Smooth muscle cell (in vitro differentiated cells): ENCODE measurements around the gene CARF. TPM values are rescaled to one million over a fixed set of nuclear protein-coding genes. Genes with fewer than 3 reads are reported as not detected.
"Not testable (repeated sequence)": the region's sequence is repeated elsewhere in the genome, so short reads cannot be mapped to it uniquely, and the experiment has no call there.

Experiments
- DNase-seq: peaks from one replicate; lab custom pipeline; 2025; ENCODE audit not compliant: unreplicated experiment; lab: John Stamatoyannopoulos, UW
- H2AFZ ChIP-seq: fragments of 200-600 bp; sonication (generic); 2 replicates; pipeline ENCODE4 v1.6.0; 2016; ENCODE audit warnings: antibody characterized with exemption, low read depth, mild to moderate bottlenecking
- H3F3A ChIP-seq: fragments of 200-600 bp; sonication (generic); 2 replicates; pipeline ENCODE4 v1.6.0; 2017; ENCODE audit warnings: antibody characterized with exemption, low read depth
- H3K27ac ChIP-seq: fragments of 200-600 bp; sonication (generic); 2 replicates; pipeline ENCODE4 v1.5.1; 2016; ENCODE audit warnings: low read depth, mild to moderate bottlenecking
- H3K27me3 ChIP-seq: fragments of 200-600 bp; sonication (generic); 2 replicates; pipeline ENCODE4 v1.6.1; 2016; ENCODE audit warnings: low read depth, mild to moderate bottlenecking
- H3K36me3 ChIP-seq: fragments of 200-600 bp; sonication (generic); 2 replicates; pipeline ENCODE4 v1.5.1; 2016; ENCODE audit warnings: low read depth
- H3K4me1 ChIP-seq: fragments of 200-600 bp; sonication (generic); 2 replicates; pipeline ENCODE4 v1.5.1; 2016; ENCODE audit warnings: low read depth
- H3K4me2 ChIP-seq: fragments of 200-600 bp; sonication (generic); 2 replicates; pipeline ENCODE4 v1.6.0; 2016; ENCODE audit warnings: mild to moderate bottlenecking
- H3K4me3 ChIP-seq: fragments of 200-600 bp; sonication (generic); 2 replicates; pipeline ENCODE4 v1.5.1; 2016; ENCODE audit warnings: mild to moderate bottlenecking
- H3K79me2 ChIP-seq: fragments of 200-600 bp; sonication (generic); 2 replicates; pipeline ENCODE4 v1.6.0; 2016; ENCODE audit warnings: low read depth, mild to moderate bottlenecking
- H3K9ac ChIP-seq: fragments of 200-600 bp; sonication (generic); 2 replicates; pipeline ENCODE4 v1.6.0; 2016; ENCODE audit warnings: low read depth
- H3K9me3 ChIP-seq: fragments of 200-600 bp; sonication (generic); replicated peaks from 2 replicates; pipeline ENCODE4 v1.5.1; 2016; ENCODE audit warnings: low read depth
- H4K20me1 ChIP-seq: fragments of 200-600 bp; sonication (generic); 2 replicates; pipeline ENCODE4 v1.6.0; 2016; ENCODE audit warnings: low read depth
- WGBS: methylation state at CpG from one replicate; pipeline ENCODE4 v1.1.7; 2016; ENCODE audit warnings: low lambda C conversion rate; 5-methylcytosine and 5-hydroxymethylcytosine counted together
- polyA plus RNA-seq: library from polyadenylated mRNA; unstranded; fragments of >200 nt; fragmentation: Nextera tagmentation; extraction: Ambion mirVana; gene quantifications from 2 replicates; pipeline ENCODE4 v1.2.1, GENCODE V29; 2016
- total RNA-seq: library from RNA; depleted of rRNA; stranded (reverse); fragments of >200 nt; gene quantifications from 2 replicates; pipeline ENCODE4 v1.2.3, GENCODE V29; 2014
- TF ChIP-seq, protein P1 (sequence below): fragments of 200-600 bp; sonication (generic); IDR thresholded peaks from 2 replicates; pipeline ENCODE4 v1.5.1; 2017; ENCODE audit warnings: borderline replicate concordance, mild to moderate bottlenecking, antibody characterized with exemption; ENCODE audit not compliant: insufficient read depth, poor library complexity, severe bottlenecking

Gene CARF
- total and polyA plus RNA-seq, 2 experiments from 2014 or later: 1.6 to 8.0 TPM

DNA sequence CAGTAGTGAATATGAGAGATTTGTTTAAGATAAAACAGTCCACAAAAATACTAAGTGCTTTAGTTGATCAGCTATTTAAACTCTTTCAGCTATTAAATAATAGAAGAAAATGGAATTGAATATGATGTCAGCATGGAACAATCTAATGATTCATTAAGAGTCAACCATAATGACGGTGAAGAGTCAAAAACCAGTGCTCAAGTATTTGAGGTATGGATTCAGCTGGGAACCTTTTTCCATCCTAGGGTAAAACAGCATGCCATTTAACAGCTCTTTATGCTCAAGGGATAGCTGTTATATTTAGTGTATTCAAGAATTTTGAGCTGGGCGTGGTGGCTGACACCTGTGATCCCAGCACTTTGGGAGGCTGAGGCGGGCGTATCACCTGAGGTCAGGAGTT lies 29.7 kb downstream of the CARF start:
- WGBS: 87% methylated on average over 4 of the region's 4 CpGs
- H2AFZ ChIP-seq: no peak overlapping the region
- TF ChIP-seq, protein P1, sequence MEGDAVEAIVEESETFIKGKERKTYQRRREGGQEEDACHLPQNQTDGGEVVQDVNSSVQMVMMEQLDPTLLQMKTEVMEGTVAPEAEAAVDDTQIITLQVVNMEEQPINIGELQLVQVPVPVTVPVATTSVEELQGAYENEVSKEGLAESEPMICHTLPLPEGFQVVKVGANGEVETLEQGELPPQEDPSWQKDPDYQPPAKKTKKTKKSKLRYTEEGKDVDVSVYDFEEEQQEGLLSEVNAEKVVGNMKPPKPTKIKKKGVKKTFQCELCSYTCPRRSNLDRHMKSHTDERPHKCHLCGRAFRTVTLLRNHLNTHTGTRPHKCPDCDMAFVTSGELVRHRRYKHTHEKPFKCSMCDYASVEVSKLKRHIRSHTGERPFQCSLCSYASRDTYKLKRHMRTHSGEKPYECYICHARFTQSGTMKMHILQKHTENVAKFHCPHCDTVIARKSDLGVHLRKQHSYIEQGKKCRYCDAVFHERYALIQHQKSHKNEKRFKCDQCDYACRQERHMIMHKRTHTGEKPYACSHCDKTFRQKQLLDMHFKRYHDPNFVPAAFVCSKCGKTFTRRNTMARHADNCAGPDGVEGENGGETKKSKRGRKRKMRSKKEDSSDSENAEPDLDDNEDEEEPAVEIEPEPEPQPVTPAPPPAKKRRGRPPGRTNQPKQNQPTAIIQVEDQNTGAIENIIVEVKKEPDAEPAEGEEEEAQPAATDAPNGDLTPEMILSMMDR: no peak
- H3K4me3 ChIP-seq: no peak overlapping the region
- no peaks in the 10 kb centered on the region for H3K4me1 ChIP-seq
- no peak for DNase-seq
- H3K27me3 ChIP-seq: no peaks in the 10 kb centered on the region
- H3K27ac ChIP-seq: no peak overlapping the region
- H3K9me3 ChIP-seq: peaks cover 8% of the 10 kb centered on the region
- H3K4me2 ChIP-seq: no peak overlapping the region
- no peak overlapping the region for H3K9ac ChIP-seq
- H3F3A ChIP-seq: no peaks in the 10 kb centered on the region
- H4K20me1 ChIP-seq: no peaks in the 10 kb centered on the region
- no peaks in the 10 kb centered on the region for H3K79me2 ChIP-seq
- H3K36me3 ChIP-seq: peaks cover 9% of the 10 kb centered on the region

DNA sequence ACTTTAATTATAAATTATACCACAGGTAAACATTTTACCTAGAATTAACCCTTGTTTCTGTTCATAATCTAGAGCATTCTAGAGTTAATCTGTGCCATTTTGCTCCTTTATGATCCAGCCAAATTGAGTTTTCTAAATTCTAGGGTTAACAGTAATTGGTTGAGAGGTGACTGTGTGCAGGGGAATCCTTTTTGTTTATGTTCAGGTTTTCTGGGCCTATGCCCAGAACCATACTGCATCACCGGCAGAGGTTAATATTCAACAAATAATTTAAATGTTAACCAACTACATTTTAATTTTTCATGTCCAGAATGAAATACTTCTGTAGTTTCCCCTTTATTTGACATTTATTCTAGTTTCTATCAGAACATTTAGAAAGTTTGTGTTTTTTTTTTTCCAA lies 32.3 kb downstream of the CARF start:
- DNase-seq: no peak
- 97% methylated on average over 1 of the region's 1 CpG for WGBS
- Histone ChIP-seq H3K27me3 (no peaks in the 10 kb centered on the region), H3K4me1 (no peaks in the 10 kb centered on the region), H3K36me3 (peaks cover 9% of the 10 kb centered on the region), H3K27ac (no peak overlapping the region), H4K20me1 (no peaks in the 10 kb centered on the region), H2AFZ (no peak overlapping the region), H3K4me2 (no peak overlapping the region), H3F3A (no peaks in the 10 kb centered on the region), H3K4me3 (no peak overlapping the region), H3K79me2 (no peaks in the 10 kb centered on the region), H3K9ac (no peak overlapping the region), H3K9me3 (peaks cover 8% of the 10 kb centered on the region)
- TF ChIP-seq, protein P1: no peak

DNA sequence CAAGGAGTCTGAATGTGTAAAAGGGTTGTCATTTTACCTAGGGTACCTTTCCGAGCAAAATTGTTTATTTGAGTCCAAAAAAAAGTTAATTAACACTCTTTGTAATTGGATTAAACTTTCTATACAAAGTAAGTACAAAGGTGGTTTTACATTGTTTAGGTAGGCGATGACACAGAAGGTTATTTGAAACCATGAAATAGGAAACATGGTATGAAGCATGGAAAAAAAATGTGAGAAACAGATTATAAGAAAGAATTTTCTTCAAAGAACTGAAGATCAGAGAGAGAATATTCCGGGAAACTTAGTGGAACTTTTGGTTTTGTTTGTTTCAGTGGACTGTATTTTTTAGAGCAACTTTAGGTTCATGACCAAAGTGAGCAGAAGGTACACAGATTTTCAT lies 32.7 kb downstream of the CARF start:
- Histone ChIP-seq H2AFZ (no peak overlapping the region), H3F3A (no peaks in the 10 kb centered on the region), H3K9me3 (peaks cover 8% of the 10 kb centered on the region), H4K20me1 (no peaks in the 10 kb centered on the region), H3K36me3 (peaks cover 9% of the 10 kb centered on the region), H3K27me3 (no peaks in the 10 kb centered on the region), H3K4me1 (no peaks in the 10 kb centered on the region), H3K4me3 (no peak overlapping the region), H3K27ac (no peak overlapping the region), H3K79me2 (no peaks in the 10 kb centered on the region), H3K4me2 (no peak overlapping the region), H3K9ac (no peak overlapping the region)
- DNase-seq: no peak
- WGBS: 85% methylated on average over 3 of the region's 3 CpGs
- TF ChIP-seq, protein P1: no peak

DNA sequence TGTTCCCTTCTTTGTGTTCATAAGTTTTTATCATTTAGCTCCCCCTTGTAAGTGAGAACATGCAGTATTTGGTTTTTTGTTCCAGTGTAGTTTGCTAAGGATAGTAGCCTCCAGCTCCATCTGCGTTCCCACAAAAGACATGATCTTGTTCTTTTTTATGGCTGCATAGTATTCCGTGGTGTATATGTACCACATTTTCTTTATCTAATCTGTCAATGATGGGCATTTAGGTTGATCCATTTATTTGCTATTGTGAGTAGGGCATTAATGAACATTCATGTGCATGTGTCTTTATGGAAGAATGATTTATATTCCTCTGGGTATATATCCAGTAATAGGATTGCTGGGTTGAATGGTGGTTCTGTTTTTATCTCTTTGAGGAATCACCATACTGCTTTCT lies 33.4 kb downstream of the CARF start:
- Histone ChIP-seq H2AFZ (no peak overlapping the region), H3K27me3 (no peaks in the 10 kb centered on the region), H3K9me3 (peaks cover 8% of the 10 kb centered on the region), H3K79me2 (no peaks in the 10 kb centered on the region), H3K27ac (no peak overlapping the region), H3K4me1 (no peaks in the 10 kb centered on the region), H3K4me2 (no peak overlapping the region), H3K9ac (no peak overlapping the region), H4K20me1 (no peaks in the 10 kb centered on the region), H3K36me3 (peaks cover 9% of the 10 kb centered on the region), H3F3A (no peaks in the 10 kb centered on the region), H3K4me3 (no peak overlapping the region)
- DNase-seq: no peak
- TF ChIP-seq, protein P1: no peak
- WGBS: 96% methylated on average over 2 of the region's 2 CpGs

DNA sequence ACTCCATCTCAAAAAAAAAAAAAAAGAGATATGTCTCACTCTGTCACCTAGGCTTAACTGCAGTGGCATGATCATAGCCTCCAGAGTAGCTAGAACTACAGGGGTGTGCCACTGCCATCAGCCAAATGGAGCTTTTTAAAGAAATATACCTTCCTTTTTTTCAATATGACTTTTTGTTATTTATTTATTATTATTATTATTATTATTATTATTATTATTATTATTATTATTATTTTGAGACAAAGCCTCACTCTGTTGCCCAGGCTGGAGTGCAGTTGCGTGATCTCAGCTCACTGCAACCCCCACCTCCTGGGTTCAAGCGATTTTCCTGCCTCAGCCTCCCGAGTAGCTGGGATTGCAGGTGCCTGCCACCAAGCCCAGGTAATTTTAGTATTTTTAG lies 37.3 kb downstream of the CARF start:
- DNase-seq, H3K4me1 ChIP-seq, H3K36me3 ChIP-seq, H3K4me3 ChIP-seq, H3K79me2 ChIP-seq, H3K4me2 ChIP-seq, H3K9me3 ChIP-seq, H4K20me1 ChIP-seq, H3K27ac ChIP-seq, H3K9ac ChIP-seq, H2AFZ ChIP-seq, H3K27me3 ChIP-seq, H3F3A ChIP-seq: not testable (repeated sequence)
- 99% methylated on average over 3 of the region's 3 CpGs for WGBS
